GM23338 (cell line): ENCODE data around the gene AHCY. TPM values are rescaled to one million over a fixed set of nuclear protein-coding genes. Genes with fewer than 3 reads are reported as not detected.

Source experiments
- ATAC-seq: fragments of 200-7000 bp; cut with Tn5 transposase; 3 replicates; pipeline ENCODE4 v1.9.1; 2020
- DNase-seq: peaks from one replicate; pipeline ENCODE4 v3.0.0-alpha.2; 2015; ENCODE audit warnings: low spot score
- H2AFZ ChIP-seq: fragments of 200-600 bp; sonication (generic); 2 replicates; pipeline ENCODE4 v1.8.0; 2016; ENCODE audit warnings: antibody characterized with exemption, mild to moderate bottlenecking, moderate library complexity
- H3F3A ChIP-seq: fragments of 200-600 bp; sonication (generic); replicated peaks from 2 replicates; pipeline ENCODE4 v1.8.0; 2017; ENCODE audit warnings: antibody characterized with exemption, mixed run types, low read depth
- H3K27ac ChIP-seq: fragments of 200-600 bp; sonication (generic); 2 replicates; pipeline ENCODE4 v1.6.1; 2016; ENCODE audit warnings: low read depth
- H3K27me3 ChIP-seq: fragments of 200-600 bp; sonication (generic); 2 replicates; pipeline ENCODE4 v1.8.0; 2016; ENCODE audit warnings: mild to moderate bottlenecking, mixed run types, moderate library complexity; ENCODE audit not compliant: insufficient read depth
- H3K36me3 ChIP-seq: fragments of 200-600 bp; sonication (generic); 2 replicates; pipeline ENCODE4 v1.8.0; 2016; ENCODE audit warnings: mild to moderate bottlenecking; ENCODE audit not compliant: insufficient read depth
- H3K4me1 ChIP-seq: fragments of 200-600 bp; sonication (generic); 2 replicates; pipeline ENCODE4 v1.8.0; 2016; ENCODE audit warnings: mild to moderate bottlenecking, moderate library complexity; ENCODE audit not compliant: insufficient read depth
- H3K4me2 ChIP-seq: fragments of 200-600 bp; sonication (generic); 2 replicates; pipeline ENCODE4 v1.7.1; 2017; ENCODE audit warnings: mixed run types
- H3K4me3 ChIP-seq: fragments of 200-600 bp; sonication (generic); 2 replicates; pipeline ENCODE4 v1.6.1; 2016; ENCODE audit warnings: mixed run types
- H3K79me2 ChIP-seq: fragments of 200-600 bp; sonication (generic); replicated peaks from 2 replicates; pipeline ENCODE4 v1.8.0; 2017; ENCODE audit warnings: mild to moderate bottlenecking; ENCODE audit not compliant: insufficient read depth
- H3K9me2 ChIP-seq: fragments of 200-600 bp; sonication (generic); 2 replicates; pipeline ENCODE4 v1.8.0; 2017; ENCODE audit not compliant: insufficient read depth
- H4K20me1 ChIP-seq: fragments of 200-600 bp; sonication (generic); replicated peaks from 2 replicates; pipeline ENCODE4 v1.8.0; 2017; ENCODE audit warnings: mild to moderate bottlenecking; ENCODE audit not compliant: insufficient read depth
- H3K27ac Mint-ChIP-seq: 2 replicates; pipeline ENCODE4 v1.8.0; 2020; ENCODE audit warnings: inconsistent platforms, mild to moderate bottlenecking, moderate library complexity, mixed read lengths
- H3K27me3 Mint-ChIP-seq: 3 replicates; pipeline ENCODE4 v1.8.0; 2022; ENCODE audit warnings: low read depth, mild to moderate bottlenecking, moderate library complexity, mixed read lengths, inconsistent platforms; ENCODE audit not compliant: insufficient read depth, poor library complexity
- H3K36me3 Mint-ChIP-seq: 3 replicates; pipeline ENCODE4 v1.8.0; 2021; ENCODE audit warnings: low read depth, mild to moderate bottlenecking, inconsistent platforms, moderate library complexity, mixed read lengths
- H3K4me1 Mint-ChIP-seq: 3 replicates; pipeline ENCODE4 v1.8.0; 2020; ENCODE audit warnings: mild to moderate bottlenecking, inconsistent platforms, mixed read lengths
- H3K4me3 Mint-ChIP-seq: 3 replicates; pipeline ENCODE4 v1.8.0; 2021; ENCODE audit warnings: moderate library complexity, mild to moderate bottlenecking, inconsistent platforms, mixed read lengths
- H3K9me3 Mint-ChIP-seq: 3 replicates; pipeline ENCODE4 v1.8.0; 2020; ENCODE audit warnings: moderate library complexity, mild to moderate bottlenecking, inconsistent platforms, mixed read lengths
- CTCF ChIP-seq, 2 experiments: fragments of 200-600 bp in 1 of 2; sonication (generic) in 1 of 2; conservative IDR thresholded peaks; 2 replicates each; pipeline versions ENCODE4 v1.5.1 to v1.6.1; 2016 to 2017; ENCODE audit warnings: antibody characterized with exemption in 2 of 2, low read depth in 2 of 2, mild to moderate bottlenecking in 2 of 2, moderate library complexity in 1 of 2
- ETS1 ChIP-seq: IDR thresholded peaks from 2 replicates; pipeline ENCODE4 v1.6.1; 2016; ENCODE audit warnings: antibody characterized with exemption
- REST ChIP-seq: IDR thresholded peaks from one replicate; pipeline ENCODE4 v1.6.1; 2018; ENCODE audit warnings: antibody characterized with exemption; ENCODE audit not compliant: unreplicated experiment
- STAT1 ChIP-seq: IDR thresholded peaks from one replicate; pipeline ENCODE4 v1.6.1; 2016; ENCODE audit warnings: antibody characterized with exemption; ENCODE audit not compliant: unreplicated experiment
- ZNF331 ChIP-seq: fragments of 250-450 bp; sonication (Bioruptor Pico); IDR thresholded peaks from 2 replicates; pipeline ENCODE4 v1.5.0; 2020; ENCODE audit warnings: low read depth, mild to moderate bottlenecking, moderate library complexity
- ZNF462 ChIP-seq: fragments of 250-450 bp; sonication (Bioruptor Pico); IDR thresholded peaks from 2 replicates; pipeline ENCODE4 v1.5.0; 2020; ENCODE audit warnings: mild to moderate bottlenecking, moderate library complexity
- polyA plus RNA-seq: library from polyadenylated mRNA; unstranded; fragments of >200 nt; fragmentation: Nextera tagmentation; extraction: Ambion mirVana; gene quantifications from 2 replicates; pipeline ENCODE4 v1.2.1, GENCODE V29; 2016
- total RNA-seq: library from RNA; depleted of rRNA; stranded (reverse); fragments of >200 nt; shearing (Covaris generic); gene quantifications from 2 replicates; pipeline ENCODE4 v1.2.3, GENCODE V29; 2014

Gene AHCY
- total and polyA plus RNA-seq, 2 experiments from 2014 or later, result 138 to 423 TPM

DNA sequence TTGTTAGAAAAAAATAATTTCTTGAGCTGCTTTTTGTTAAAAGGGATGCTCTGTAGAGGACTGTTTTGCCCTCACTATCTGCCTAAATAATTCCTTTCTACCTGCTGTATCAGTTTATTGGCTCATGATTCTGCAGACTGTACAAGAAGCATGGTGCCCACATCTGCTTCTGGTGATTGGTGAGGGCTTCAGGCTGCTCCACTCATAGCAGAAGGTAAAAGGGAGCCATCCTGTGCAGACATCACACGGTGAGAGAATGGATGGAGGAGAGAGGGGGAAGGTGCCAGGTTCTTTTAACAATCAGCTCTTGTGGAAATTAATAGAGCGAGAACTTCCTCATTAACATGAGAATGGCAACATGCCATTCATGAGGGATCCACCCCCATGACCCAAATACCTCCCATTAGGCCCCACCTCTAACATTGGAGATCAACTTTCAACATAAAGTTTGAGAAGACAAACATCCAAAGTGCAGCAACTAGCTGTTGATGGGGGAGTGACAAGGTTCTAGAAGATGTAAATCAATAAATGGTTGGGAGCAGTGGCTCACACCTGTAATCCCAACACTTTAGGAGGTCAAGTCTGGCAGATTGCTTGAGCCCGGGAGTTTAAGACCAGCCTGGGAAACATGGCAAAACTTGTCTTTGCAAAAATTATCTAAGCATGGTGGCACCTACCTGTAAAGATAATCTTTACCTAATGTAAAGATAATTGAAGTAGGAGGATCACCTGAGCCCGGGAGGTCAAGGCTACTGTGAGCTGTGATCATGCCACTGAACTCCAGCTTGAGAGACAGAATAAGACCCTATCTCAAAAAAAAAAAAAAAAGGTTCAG lies 15.7 kb upstream of the AHCY start:
- no peaks in the 10 kb centered on the region for H3K27me3 ChIP-seq
- peaks cover 10% of the 10 kb centered on the region; the same call in 1 of the 2 replicates for H3K9me2 ChIP-seq
- Mint-ChIP-seq H3K27me3 (no peaks in the 10 kb centered on the region), H3K9me3 (peaks cover 4% of the 10 kb centered on the region; the same call in 2 of the 3 replicates), H3K27ac (no peak overlapping the region), H3K4me1 (peaks cover 33% of the 10 kb centered on the region), H3K36me3 (peaks cover 4% of the 10 kb centered on the region), H3K4me3 (no peak overlapping the region)
- ATAC-seq (peak; percentile 51), DNase-seq (peak; percentile 41)
- no peaks in the 10 kb centered on the region for H4K20me1 ChIP-seq
- no peaks in the 10 kb centered on the region for H3K36me3 ChIP-seq
- TF ChIP-seq CTCF (conservative IDR thresholded peaks at IDR 0.05; ENCODE audit: low read depth in 2 of 2) (no peak), REST (no peak), ETS1 (no peak), ZNF331 (CRISPR knock-in tag) (no peak), STAT1 (no peak), ZNF462 (peak; percentile 30; the same call in 1 of the 2 replicates)
- H3F3A ChIP-seq, result no peaks in the 10 kb centered on the region
- no peaks in the 10 kb centered on the region for H3K79me2 ChIP-seq
- H3K4me1 ChIP-seq, result peaks cover 21% of the 10 kb centered on the region
- H3K4me2 ChIP-seq, result peak overlapping the region; percentile 65
- H2AFZ ChIP-seq, result peak overlapping the region; percentile 82; the same call in 1 of the 2 replicates
- H3K27ac ChIP-seq, result 0 out of 2 replicates have a peak overlapping the region, but pooled peaks have one; percentile 47
- H3K4me3 ChIP-seq, result no peak overlapping the region
